ENCODE measurements around the gene PRODH2.

The PRODH2 gene

GRCh38 chr19:35755550-35756376 lies 56.9 kb downstream of the PRODH2 start:
- DNase-seq, result peak; percentile 47

- DNase-seq, result no peak
Measured at GRCh38 chr19:35755131-35755549, 57.5 kb downstream of the PRODH2 start.

DNA sequence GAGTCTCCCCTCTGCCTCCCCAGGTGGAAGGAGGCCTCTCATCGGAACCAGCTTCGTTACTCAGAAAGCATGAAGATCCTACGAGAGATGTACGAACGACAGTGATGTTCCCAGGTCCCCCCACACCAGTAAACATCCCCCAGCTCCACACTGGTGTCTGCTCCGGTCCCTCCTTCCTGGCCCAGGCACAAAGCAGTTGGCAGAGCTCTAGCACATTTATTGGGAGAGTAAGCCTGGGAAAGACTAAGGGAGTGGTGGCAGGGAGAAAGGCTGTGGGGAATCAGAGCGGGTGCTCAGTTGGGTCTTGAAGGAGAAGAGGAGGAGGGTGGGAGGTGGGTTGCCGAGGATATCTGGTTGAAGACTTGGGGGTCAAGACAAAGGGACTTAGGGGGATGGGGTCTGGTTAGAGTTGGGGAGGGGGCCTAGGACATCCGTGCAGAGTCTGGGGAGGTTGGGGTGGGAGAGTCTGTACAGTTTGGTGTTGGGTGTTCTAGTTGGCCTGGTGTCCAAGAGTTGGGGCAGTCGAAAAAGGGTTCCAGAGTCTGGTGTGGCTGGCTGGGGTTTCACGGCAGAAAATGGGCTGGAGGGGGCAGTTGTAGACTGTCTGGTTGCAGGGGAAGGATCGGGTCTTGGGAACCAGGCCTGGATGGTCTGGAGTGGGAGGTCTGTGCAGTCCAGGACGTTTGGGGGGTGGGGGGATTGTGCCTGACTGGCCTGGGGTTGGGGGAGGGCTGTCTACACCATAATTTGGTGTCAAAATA lies 58.1 kb downstream of the PRODH2 start:
- no peak for DNase-seq

GRCh38 chr19:35753634-35754369 lies 58.8 kb downstream of the PRODH2 start:
- DNase-seq, result no peak

- no peak for DNase-seq
Measured at GRCh38 chr19:35752746-35753350, 59.8 kb downstream of the PRODH2 start.

DNA sequence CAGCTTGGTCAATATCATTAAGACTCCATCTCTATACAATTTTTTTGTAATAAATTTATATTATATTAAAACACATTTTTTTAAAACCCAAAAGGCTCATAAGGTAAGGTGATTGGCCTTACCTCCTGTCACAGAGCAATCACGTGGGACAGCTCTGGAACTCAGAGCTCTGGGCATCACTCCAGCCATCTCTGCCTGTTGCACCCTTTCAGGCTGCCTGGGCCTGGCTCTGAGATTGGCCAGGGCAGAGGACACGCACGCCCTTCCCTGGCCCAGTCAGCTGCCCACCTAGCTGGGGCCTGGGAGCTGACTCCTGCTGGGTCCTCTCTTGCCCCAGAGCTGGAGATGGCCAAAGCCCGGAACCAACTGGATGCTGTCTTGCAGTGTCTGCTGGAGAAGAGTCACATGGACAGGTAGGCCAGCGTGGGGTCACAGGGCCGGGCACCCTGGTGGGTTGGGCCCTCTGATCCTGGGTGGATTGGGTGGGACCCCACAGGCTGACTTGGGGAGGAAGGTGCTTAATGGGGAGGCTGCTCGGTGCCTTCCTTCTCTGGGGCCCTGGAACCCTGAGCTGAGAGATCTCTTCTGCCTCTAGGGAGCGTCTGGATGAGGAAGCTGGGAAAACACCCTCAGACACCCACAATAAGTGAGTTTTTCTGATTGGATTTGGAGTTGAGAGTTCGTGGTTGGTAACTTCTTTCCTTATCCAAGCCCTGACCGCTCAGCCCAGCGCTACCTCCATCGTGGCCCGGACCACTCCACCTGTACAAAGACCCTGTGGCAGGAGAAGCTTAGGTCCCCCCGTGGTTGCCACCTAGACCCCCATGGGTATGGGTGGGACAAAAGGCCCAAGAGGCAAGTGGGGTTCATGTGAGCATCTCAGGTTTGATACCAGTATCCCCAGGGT lies 60.6 kb downstream of the PRODH2 start:
- DNase-seq, result no peak

GRCh38 chr19:35750167-35750566 lies 62.5 kb downstream of the PRODH2 start:
- DNase-seq, result no peak
